Measurements from ENCODE around the gene TICRR. TPM values are rescaled to one million over a fixed set of nuclear protein-coding genes. Genes with fewer than 3 reads are reported as not detected.
A peak's percentile ranks its signal among the peaks of the same experiment; 100 is the strongest.

TICRR gene
- total RNA-seq, 6 donors from 2014 or later, result 0.20 to 1.0 (median 0.58) TPM

GRCh38 chr15:89566621-89567294 lies 8.5 kb upstream of the TICRR start:
- TF ChIP-seq POLR2AphosphoS5 (IDR thresholded peaks at IDR 0.05) (no peak), POLR2A (IDR thresholded peaks at IDR 0.05) (no peak), EP300 (IDR thresholded peaks at IDR 0.05) (no peak)
- TF ChIP-seq, protein P1, sequence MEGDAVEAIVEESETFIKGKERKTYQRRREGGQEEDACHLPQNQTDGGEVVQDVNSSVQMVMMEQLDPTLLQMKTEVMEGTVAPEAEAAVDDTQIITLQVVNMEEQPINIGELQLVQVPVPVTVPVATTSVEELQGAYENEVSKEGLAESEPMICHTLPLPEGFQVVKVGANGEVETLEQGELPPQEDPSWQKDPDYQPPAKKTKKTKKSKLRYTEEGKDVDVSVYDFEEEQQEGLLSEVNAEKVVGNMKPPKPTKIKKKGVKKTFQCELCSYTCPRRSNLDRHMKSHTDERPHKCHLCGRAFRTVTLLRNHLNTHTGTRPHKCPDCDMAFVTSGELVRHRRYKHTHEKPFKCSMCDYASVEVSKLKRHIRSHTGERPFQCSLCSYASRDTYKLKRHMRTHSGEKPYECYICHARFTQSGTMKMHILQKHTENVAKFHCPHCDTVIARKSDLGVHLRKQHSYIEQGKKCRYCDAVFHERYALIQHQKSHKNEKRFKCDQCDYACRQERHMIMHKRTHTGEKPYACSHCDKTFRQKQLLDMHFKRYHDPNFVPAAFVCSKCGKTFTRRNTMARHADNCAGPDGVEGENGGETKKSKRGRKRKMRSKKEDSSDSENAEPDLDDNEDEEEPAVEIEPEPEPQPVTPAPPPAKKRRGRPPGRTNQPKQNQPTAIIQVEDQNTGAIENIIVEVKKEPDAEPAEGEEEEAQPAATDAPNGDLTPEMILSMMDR (IDR thresholded peaks at IDR 0.05), result no peak
- H3K36me3 ChIP-seq, result no peaks in the 10 kb centered on the region
- DNase-seq (no peak), ATAC-seq (ENCODE audit: low FRiP score in 2 of 2) (peak in 1 of 2 donors; percentile 6)
- no peak overlapping the region for H3K27ac ChIP-seq
- 83 to 84% methylated on average over 5 of the region's 5 CpGs for WGBS, 2 donors
- H3K4me1 ChIP-seq, result no peaks in the 10 kb centered on the region
- no peak overlapping the region for H3K4me3 ChIP-seq
- no peaks in the 10 kb centered on the region for H3K9me3 ChIP-seq
- no peaks in the 10 kb centered on the region for H3K27me3 ChIP-seq

GRCh38 chr15:89569090-89569745 lies 6.1 kb upstream of the TICRR start:
- 84 to 92% methylated on average over 7 of the region's 7 CpGs for WGBS, 2 donors
- no peak overlapping the region for H3K27ac ChIP-seq
- H3K36me3 ChIP-seq, result no peaks in the 10 kb centered on the region
- no peaks in the 10 kb centered on the region for H3K27me3 ChIP-seq
- DNase-seq (no peak), ATAC-seq (ENCODE audit: low FRiP score in 2 of 2) (no peak)
- TF ChIP-seq EP300 (IDR thresholded peaks at IDR 0.05) (no peak), POLR2AphosphoS5 (IDR thresholded peaks at IDR 0.05) (no peak)
- H3K4me3 ChIP-seq, result no peak overlapping the region
- no peaks in the 10 kb centered on the region for H3K9me3 ChIP-seq
- H3K4me1 ChIP-seq, result no peaks in the 10 kb centered on the region

GRCh38 chr15:89575656-89576416 lies 567 bp downstream of the TICRR start:
- TF ChIP-seq EP300 (IDR thresholded peaks at IDR 0.05), result no peak
- no peak for TF ChIP-seq POLR2A (IDR thresholded peaks at IDR 0.05)
- no peak for TF ChIP-seq POLR2AphosphoS5 (IDR thresholded peaks at IDR 0.05)
- TF ChIP-seq, protein P1 (IDR thresholded peaks at IDR 0.05), result no peak
- H3K4me3 ChIP-seq, result peak overlapping the region; percentile 66 to 92 (median 80)
- no peaks in the 10 kb centered on the region for H3K36me3 ChIP-seq
- H3K9me3 ChIP-seq, result no peaks in the 10 kb centered on the region
- peak overlapping the region in 1 of 4 donors; percentile 81 for H3K27ac ChIP-seq
- WGBS, 2 donors, result 1 to 2% methylated on average over 8 to 22 of the region's 60 CpGs
- peaks cover 6 to 16% (median 13%) of the 10 kb centered on the region in 4 donors for H3K4me1 ChIP-seq
- H3K27me3 ChIP-seq, result no peaks in the 10 kb centered on the region
- ATAC-seq (ENCODE audit: low FRiP score in 2 of 2) (peak in 1 of 2 donors; percentile 12), DNase-seq (peak in 1 of 2 donors; percentile 91)

DNA sequence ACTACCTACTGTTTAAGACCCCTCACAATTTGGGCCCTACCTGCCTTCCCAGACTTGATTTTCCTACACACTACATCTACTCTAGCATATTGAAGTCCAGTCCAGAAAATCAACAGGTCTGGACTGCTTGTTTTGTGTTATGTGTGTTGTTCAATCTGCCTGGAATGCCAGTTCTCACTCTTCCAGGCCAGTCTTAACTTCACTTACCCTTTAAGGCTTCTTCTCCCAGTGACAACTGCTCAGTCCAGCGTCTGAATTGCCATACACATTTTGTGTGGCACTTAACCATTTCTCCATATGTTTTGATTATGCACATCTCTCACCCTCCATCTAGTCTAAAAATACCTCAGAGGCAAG lies 1.1 kb downstream of the TICRR start:
- TF ChIP-seq EP300 (IDR thresholded peaks at IDR 0.05), result no peak
- Histone ChIP-seq H3K27ac (no peak overlapping the region), H3K9me3 (no peaks in the 10 kb centered on the region), H3K4me1 (peaks cover 6 to 16% (median 13%) of the 10 kb centered on the region in 4 donors), H3K36me3 (no peaks in the 10 kb centered on the region), H3K27me3 (no peaks in the 10 kb centered on the region), H3K4me3 (peak overlapping the region in 3 of 4 donors; percentile 71 to 92 (median 89))
- ATAC-seq (ENCODE audit: low FRiP score in 2 of 2) (no peak), DNase-seq (no peak)
- WGBS, 2 donors, result 14 to 19% methylated on average over 1 of the region's 1 CpG

GRCh38 chr15:89577776-89578115 lies 2.5 kb downstream of the TICRR start:
- Histone ChIP-seq H3K4me3 (no peak overlapping the region), H3K36me3 (no peaks in the 10 kb centered on the region), H3K27ac (no peak overlapping the region), H3K27me3 (no peaks in the 10 kb centered on the region), H3K4me1 (peaks cover 6 to 16% (median 13%) of the 10 kb centered on the region in 4 donors), H3K9me3 (no peaks in the 10 kb centered on the region)
- DNase-seq (no peak), ATAC-seq (ENCODE audit: low FRiP score in 2 of 2) (no peak)
- TF ChIP-seq POLR2AphosphoS5 (IDR thresholded peaks at IDR 0.05) (no peak), POLR2A (IDR thresholded peaks at IDR 0.05) (no peak), EP300 (IDR thresholded peaks at IDR 0.05) (no peak)
- TF ChIP-seq, protein P1 (IDR thresholded peaks at IDR 0.05), result no peak
- 68 to 78% methylated on average over 3 of the region's 3 CpGs for WGBS, 2 donors

All from upper lobe of left lung (tissue), 6 donors.